Frontal cortex (tissue), 4 donors: ENCODE measurements around the gene UBIAD1. TPM values are rescaled to one million over a fixed set of nuclear protein-coding genes. Genes with fewer than 3 reads are reported as not detected.

Experiments
- DNase-seq, 2 donors: peaks; one replicate each; pipeline ENCODE4 v3.0.0; 2012; ENCODE audit warnings: low spot score in 2 of 2
- FAIRE-seq: peaks from 2 replicates; lab custom pipeline; 2012; peaks lifted over from hg19 to GRCh38; lab: Jason Lieb, UNC
- small RNA-seq: library from RNA; depleted of rRNA; stranded (forward); fragments of <200 nt; gene quantifications from one replicate; pipeline ENCODE3, GENCODE V24; 2014
- total RNA-seq: library from RNA; depleted of rRNA; stranded (reverse); fragments of >200 nt; gene quantifications from one replicate; pipeline ENCODE4 v1.2.3, GENCODE V29; 2014
- donor health status: control.
- donor health status: control.
- donor health status: control.

UBIAD1 gene
- total RNA-seq, 1 donor from 2014 or later: 12.6 TPM

DNA sequence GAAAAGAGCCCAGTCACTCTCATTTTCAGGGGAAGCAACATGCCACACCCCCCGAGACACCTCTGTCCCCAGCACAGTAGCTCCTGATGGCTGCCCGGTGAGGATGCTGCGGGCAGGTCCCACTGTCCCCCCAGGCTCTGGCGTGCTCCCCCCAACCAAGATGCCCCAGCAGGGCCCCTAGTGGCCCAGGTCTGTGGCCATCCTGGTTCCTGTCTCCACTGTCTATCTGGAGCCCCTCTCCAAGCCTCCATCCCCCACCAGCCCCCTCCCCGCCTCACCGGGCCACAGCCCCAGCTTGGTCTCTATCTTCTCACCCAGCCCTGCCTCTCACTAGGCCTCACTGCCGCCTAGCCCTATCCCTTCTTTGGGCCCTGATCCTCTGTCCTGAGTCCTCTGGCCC, 61.8 kb downstream of the UBIAD1 start:
- no peak for FAIRE-seq

DNA sequence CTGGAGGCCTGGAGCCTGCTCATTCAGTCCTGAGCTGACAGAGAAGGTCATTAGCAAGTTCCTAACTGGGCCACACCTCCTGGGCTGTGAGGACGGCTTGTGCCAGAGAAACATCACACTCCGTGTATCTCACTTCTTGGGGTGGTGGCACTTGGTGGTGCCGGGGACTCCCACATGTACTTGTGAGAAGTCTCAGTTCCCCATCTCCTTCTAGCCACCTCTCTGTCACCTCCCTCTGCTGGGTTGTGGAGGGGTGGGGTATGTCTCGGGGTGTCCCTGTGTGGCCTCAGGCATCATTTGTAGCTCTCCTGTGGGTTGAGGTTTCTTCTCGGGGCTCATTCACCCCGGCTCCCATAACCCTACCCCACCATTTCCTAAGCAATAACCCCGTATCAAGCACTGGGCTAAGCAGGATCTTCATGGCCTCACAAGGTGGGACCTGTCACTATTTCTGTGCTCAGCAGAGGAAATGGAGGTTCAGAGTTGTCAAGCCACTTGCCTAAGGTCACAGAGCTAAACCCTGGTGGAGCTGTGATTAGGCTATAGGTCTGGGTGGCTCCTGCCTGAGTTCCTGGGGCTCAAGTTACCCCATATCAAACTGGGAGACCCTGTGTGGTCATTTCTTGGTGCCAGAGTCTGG, 62.5 kb downstream of the UBIAD1 start:
- FAIRE-seq: no peak
- DNase-seq: no peak

More for the DNA sequence above, 61.8 kb downstream of the UBIAD1 start:
- no peak for DNase-seq

GRCh38 chr1:11337580-11338073, 64.6 kb downstream of the UBIAD1 start:
- FAIRE-seq (no peak), DNase-seq (no peak)

Small RNA genes lying within 50 kb of the gene (small RNA-seq; reads per million reads assigned to genes)
- gene RNU6-291P (not detected), gene RPL39P6 (not detected)

Other genes with a start within 250 kb of the UBIAD1 start
- not detected for gene MASP2, start 226.0 kb upstream of the UBIAD1 start, total RNA-seq
- 18.3 TPM for gene SRM, start 213.2 kb upstream of the UBIAD1 start, total RNA-seq
- gene EXOSC10, start 173.3 kb upstream of the UBIAD1 start, total RNA-seq: 40.4 TPM
- gene ANGPTL7, start 83.8 kb upstream of the UBIAD1 start, total RNA-seq: 0.41 TPM
- gene MTOR, start 10.6 kb upstream of the UBIAD1 start, total RNA-seq: 38.7 TPM
- 12.2 TPM for gene DISP3, start 206.0 kb downstream of the UBIAD1 start, total RNA-seq